IPS DF 4.7 (cell line): ENCODE data around the gene RYR2.

ENCODE experiments used
- DNase-seq: peaks from one replicate; pipeline ENCODE4 v3.0.0-alpha.2; 2013; ENCODE audit warnings: low spot score; ENCODE audit errors: extremely low read depth

RYR2 gene

GRCh38 chr1:237031480-237031879 lies 10.5 kb upstream of the RYR2 start:
- DNase-seq: no peak

DNA sequence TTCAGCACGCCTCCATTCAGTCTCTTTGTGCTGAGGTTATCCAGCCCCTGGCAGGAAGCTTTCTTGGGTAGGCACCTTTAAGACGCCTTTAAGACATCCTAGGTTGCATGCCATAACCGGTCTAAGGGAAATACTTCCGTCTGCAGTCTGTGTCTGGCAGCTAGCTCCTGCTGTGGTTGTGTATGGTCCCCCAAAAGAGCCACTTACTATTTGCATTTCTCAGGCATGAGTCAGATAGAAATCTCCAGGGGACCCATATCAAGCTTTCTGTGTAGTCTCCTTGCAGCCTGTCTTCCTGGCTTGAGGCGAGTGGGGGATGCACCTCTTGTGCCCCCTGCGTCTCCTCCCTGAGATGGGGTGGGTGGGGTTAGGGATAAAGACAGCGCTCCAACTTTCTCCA lies 10.0 kb upstream of the RYR2 start:
- peak; percentile 90 for DNase-seq

GRCh38 chr1:237033061-237033460 lies 8.9 kb upstream of the RYR2 start:
- DNase-seq: no peak

GRCh38 chr1:237033804-237034203 lies 8.2 kb upstream of the RYR2 start:
- no peak for DNase-seq

DNA sequence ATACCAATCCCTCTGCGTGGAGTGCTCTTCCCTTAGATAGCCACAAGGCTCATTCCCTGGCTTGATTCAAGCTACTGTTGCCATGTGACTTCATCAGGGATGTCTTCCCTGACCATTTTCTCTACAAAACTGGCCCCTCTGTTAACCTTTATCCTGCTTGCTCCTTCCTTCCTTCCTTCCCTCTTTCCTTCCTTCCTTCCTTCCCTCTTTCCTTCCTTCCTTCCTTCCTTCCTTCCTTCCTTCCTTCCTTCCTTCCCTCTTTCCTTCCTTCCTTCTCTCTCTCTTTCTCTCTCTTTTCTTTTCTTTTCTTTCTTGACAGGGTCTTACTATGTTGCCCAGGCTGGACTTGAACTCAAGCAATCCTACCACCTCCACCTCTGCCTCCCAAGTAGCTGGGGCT lies 6.2 kb upstream of the RYR2 start:
- no peak for DNase-seq

DNA sequence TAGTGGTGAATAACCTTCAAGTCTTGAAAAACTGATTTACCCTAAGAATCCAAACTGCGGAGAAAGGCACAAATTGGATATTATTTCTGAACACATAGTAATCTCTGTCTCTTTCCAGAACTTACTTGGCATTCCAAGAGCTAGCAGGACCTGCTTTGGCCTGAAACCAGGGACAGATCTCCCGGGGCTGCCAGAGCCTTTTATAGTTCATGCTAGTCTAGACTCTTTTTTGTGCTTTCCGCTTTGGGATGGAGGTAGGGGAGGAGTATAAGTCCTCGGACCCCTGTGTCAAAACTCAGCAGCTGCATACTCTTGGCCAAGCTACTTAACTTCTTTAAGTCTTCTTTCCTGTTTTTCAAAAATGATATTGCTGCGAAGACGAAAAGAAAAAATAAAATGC lies 3.8 kb upstream of the RYR2 start:
- DNase-seq: no peak

DNA sequence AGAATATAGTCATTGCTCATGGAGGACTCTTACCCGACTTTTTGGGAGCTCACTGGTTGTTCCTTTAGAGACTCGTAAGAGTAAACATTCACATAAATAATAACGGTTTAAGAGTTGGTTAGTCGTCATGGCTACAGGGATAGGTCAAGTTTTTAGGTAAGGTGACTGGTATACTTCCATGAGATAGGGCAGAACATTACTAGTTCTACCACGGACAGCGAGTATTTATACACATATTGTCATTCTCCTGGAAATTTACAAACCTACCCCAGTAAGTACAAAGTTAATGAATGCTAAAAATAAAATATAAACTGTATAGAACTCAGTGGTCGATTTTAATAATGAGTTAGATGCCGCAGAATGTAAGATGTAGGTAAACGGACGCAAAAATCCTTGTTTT lies 1.2 kb upstream of the RYR2 start:
- no peak for DNase-seq

- DNase-seq: no peak
Observed at GRCh38 chr1:237041461-237041794, 556 bp upstream of the RYR2 start.

DNA sequence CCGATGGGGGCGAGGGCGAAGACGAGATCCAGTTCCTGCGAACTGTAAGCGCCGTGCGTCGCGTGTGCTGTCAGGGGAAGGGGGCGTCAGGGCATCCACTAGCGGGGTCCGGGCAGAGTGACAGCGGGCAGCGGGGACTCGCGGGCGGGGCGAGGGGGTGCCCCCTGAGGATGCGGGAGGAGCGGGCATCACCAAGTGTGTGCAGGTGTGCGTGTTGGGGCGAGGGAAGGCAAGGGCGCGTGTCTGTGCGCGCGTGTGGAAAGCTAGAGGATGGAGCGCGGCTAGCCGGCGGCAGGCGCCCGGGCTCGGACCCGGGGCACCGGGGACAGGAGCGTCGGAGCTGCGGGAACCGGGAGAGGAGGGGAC lies 525 bp downstream of the RYR2 start:
- no peak for DNase-seq

- no peak for DNase-seq
Observed at GRCh38 chr1:237042892-237043576, 1.1 kb downstream of the RYR2 start.

DNA sequence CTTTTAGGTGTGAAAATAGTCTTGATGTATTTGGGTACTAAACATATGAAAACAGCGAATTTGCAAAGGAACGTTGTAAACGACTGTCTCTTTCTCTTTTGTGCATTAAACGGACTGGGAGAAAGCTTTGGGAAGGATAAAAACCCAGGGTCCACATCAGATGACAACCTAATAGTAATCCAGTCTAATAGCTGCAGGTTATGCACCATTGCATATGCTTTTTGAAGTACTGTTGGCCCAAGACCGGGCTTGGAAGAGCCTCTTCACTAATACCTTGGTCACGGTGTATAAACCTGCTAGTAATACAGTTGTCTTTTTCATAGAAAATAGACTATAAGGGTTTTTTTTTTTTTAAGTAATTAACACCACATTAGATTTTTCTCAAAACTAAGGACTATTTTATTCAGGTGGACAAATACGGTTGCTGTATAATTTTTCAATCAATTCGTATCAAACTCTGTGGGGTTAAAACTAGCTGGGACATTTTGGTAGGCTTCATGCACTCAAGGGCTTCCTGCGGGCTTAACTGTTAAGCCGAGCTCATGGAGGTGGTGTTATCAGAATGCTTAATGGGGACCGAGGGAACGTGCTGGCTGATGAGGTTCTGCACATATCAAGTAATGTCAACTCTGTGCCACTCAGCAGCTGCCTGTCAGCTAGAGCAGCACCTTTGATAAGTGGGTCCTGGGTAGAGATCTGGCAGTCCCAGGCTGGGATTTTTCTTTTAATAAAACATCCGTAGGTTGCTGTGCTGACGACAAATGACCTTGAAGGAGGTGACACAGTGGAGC lies 2.1 kb downstream of the RYR2 start:
- DNase-seq: no peak

GRCh38 chr1:237045278-237046016 lies 3.5 kb downstream of the RYR2 start:
- DNase-seq: no peak

GRCh38 chr1:237048803-237049202 lies 6.8 kb downstream of the RYR2 start:
- DNase-seq: no peak

DNA sequence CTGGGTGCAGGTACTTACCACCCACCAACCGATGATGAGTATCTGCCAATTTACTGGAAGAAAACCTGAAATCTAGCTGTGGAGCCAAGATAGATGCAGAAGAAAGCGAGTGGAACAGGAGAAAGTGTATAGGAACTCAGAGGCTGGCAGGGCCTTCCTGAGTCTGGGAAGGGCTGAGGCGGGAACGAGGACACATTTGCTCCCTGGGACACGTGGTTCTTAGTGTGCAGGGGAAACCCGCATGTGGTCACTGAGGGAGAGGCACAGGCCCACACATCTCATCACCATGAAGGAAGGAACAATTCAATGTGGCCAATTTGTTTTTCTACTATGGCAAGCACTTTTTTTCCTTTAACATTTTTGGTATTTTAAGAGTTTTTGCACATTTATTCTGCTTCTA lies 8.2 kb downstream of the RYR2 start:
- no peak for DNase-seq

DNA sequence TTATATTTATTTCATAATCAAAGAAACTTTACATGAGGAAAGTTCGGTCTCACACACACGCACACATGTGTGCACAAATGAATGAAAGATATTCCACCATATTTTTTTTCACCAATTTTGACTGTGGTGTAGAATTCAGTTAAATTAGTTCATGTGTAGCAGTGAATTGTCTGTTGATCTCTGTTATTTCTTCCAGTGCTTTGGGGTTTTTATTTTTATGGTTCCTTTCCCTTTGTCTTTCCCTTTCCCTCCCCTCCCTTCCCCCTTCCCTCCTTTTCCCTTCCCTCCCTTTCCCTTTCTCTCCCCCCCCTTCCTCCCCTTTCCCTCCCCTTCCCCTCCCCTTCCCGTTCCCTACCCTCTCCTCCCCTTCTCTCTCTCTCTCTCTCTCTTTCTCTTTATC lies 8.9 kb downstream of the RYR2 start:
- no peak for DNase-seq

DNA sequence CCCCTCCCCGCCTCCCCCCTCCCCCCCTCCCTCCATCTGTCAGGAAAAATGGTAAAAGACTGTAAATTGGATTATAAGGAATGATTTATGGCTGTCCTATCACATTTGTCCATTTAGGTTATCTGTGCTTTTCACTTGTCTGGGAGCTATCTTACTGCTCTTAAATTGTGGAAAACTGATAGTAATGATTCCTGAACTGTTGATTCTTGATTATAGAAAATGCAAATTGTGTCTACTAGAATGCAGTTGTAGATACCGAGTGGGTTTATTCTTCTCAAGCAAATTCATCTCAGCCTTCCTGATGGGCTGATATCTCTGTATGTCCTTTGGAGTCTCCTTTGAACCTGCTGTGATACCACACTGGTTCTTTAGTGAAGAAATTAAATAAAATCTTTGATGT lies 12.3 kb downstream of the RYR2 start:
- no peak for DNase-seq

DNA sequence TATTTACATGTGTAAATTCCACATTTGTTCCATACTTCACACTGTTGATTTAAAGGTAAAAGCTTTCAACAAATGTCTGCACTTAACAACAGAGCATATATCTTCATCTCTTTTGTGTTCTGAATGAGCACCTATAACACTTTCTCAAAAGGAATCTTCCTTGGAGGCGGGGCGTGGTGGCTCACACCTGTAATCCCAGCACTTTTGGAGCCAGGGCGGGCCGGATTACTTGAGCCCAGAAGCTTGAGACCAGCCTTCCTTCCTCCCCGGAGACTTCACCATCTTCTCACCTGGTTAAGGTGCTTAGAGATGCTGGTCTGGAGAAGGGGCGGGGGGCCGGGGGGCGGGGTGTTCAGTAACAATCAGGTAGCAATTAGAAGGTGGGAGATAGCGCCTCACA lies 16.5 kb downstream of the RYR2 start:
- DNase-seq: no peak

- no peak for DNase-seq
Observed at GRCh38 chr1:237059244-237059643, 17.3 kb downstream of the RYR2 start.

GRCh38 chr1:237062976-237063375 lies 21.0 kb downstream of the RYR2 start:
- DNase-seq: no peak

DNA sequence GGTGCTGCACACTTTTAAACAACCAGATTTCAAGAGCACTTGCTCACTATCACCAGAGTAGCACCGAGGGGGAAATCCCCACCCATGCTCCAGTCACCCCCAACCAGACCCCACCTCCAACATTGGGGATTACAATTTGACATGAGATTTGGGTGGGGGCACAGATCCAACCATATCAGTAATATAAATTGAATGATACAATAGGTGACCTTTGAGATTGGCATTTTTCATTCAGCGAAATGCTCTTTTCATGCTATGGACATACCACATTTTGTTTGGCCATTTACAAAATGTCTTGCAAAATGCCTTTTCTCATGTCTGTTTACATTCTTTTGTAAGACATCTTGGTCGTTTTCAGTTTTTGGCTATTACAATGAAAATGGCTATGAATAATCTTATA lies 23.9 kb downstream of the RYR2 start:
- DNase-seq: no peak

GRCh38 chr1:237070519-237070918 lies 28.5 kb downstream of the RYR2 start:
- DNase-seq: no peak

GRCh38 chr1:237071641-237072420 lies 29.8 kb downstream of the RYR2 start:
- DNase-seq: no peak
